ENCODE results near the gene TMEM131. TPM values are rescaled to one million over a fixed set of nuclear protein-coding genes. Genes with fewer than 3 reads are reported as not detected.

TMEM131 gene
- total RNA-seq, 1 experiment from 2014 or later = 29.2 TPM

- H3K4me1 Mint-ChIP-seq (ENCODE audit: low read depth, unreplicated experiment) = no peaks in the 10 kb centered on the region
- DNase-seq = no peak
- intact Hi-C loops (cut with micrococcal nuclease; ENCODE audit: unreplicated experiment) = no loop called here
- no peak overlapping the region for H3K27ac Mint-ChIP-seq (ENCODE audit: unreplicated experiment)
- peaks cover 25% of the 10 kb centered on the region for H3K27me3 Mint-ChIP-seq (ENCODE audit: unreplicated experiment)
- no peaks in the 10 kb centered on the region for H3K36me3 Mint-ChIP-seq (ENCODE audit: insufficient read depth, unreplicated experiment)
- no peak overlapping the region for H3K4me3 Mint-ChIP-seq (ENCODE audit: low read depth, unreplicated experiment)
- peaks cover 4% of the 10 kb centered on the region for H3K9me3 Mint-ChIP-seq (ENCODE audit: low read depth, unreplicated experiment)
- no TSS peak for BruUV-seq (replicated peaks)
- TF ChIP-seq CTCF (IDR thresholded peaks at IDR 0.05; ENCODE audit: unreplicated experiment) = no peak
- CTCF ChIA-PET = interaction anchor here (0.7 kb wide), 1 partner anchor 1867 kb away, joined by 4 read pairs; no protein-coding TSS in a partner anchor
Measured at GRCh38 chr2:98012561-98012991, 16.8 kb upstream of the TMEM131 start.

DNA sequence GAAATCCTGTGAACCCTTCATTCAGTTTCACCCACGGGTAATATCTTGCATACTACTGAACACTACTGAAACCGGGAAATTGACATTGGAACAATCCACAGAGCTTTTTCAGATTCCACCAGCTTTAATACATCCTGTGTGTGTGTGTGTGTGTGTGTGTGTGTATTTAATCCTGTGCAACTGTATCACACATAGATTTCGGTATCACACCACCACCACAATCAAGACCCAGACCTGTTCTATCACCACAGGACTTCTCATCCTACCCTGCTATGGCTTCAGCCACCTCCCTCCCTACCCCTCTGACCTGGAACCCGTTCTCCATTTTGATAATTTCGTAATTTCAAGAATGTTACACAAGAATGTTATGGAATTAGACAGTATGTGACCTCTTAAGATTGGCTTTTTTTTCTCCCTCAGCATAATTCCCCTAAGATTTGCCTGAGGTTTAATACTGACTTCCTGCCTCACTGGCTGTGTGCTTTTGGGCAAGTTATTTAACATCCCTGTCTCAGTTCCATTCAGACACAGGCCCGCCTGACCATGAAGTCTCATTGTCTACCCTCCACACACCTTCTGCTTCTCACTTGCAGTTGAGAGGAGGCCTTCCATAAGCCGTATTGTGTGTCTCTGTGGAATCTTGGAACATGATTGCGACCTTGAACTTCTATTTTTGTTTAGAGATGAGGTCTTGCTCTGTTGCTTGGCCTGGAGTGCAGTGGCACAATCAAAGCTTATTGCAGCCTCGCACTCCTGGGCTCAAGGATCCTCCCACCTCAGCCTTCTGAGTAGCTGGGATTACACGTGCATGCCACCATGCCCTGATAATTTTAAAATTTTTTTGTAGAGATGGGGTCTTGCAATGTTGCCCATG is 14.4 kb upstream of the TMEM131 start:
- intact Hi-C loops (cut with micrococcal nuclease; ENCODE audit: unreplicated experiment) = no loop called here
- Mint-ChIP-seq H3K36me3 (ENCODE audit: insufficient read depth, unreplicated experiment) (no peaks in the 10 kb centered on the region), H3K4me1 (ENCODE audit: low read depth, unreplicated experiment) (no peaks in the 10 kb centered on the region), H3K27ac (ENCODE audit: unreplicated experiment) (no peak overlapping the region), H3K9me3 (ENCODE audit: low read depth, unreplicated experiment) (peaks cover 3% of the 10 kb centered on the region), H3K4me3 (ENCODE audit: low read depth, unreplicated experiment) (no peak overlapping the region), H3K27me3 (ENCODE audit: unreplicated experiment) (peaks cover 9% of the 10 kb centered on the region)
- TF ChIP-seq CTCF (IDR thresholded peaks at IDR 0.05; ENCODE audit: unreplicated experiment) = no peak
- CTCF ChIA-PET = interaction anchor here (0.5 kb wide), 1 partner anchor 344 kb away, joined by 5 read pairs; no protein-coding TSS in a partner anchor
- DNase-seq = no peak
- no TSS peak for BruUV-seq (replicated peaks)

DNA sequence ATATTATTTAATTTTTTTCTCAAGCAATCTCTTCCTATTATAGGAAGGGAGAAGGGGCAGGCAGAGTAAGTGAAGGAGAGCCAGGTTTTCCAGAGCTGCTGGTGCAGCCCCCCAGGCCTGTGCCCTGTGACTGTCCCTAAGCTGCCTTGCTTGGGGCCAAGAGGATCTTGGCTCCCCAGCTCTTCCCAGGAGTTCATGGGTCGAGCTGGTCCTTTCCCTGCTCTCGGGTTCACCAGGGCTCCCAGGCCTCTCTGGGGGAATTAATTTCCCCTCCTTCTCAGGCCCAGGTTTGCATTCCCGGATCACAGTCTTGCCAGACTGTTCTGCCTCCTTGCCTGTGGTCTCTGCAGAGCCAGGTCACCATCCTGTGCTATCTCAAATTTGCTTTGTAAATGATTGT is 12.7 kb upstream of the TMEM131 start:
- Mint-ChIP-seq H3K4me1 (ENCODE audit: low read depth, unreplicated experiment) (no peaks in the 10 kb centered on the region), H3K36me3 (ENCODE audit: insufficient read depth, unreplicated experiment) (no peaks in the 10 kb centered on the region), H3K27me3 (ENCODE audit: unreplicated experiment) (no peaks in the 10 kb centered on the region), H3K9me3 (ENCODE audit: low read depth, unreplicated experiment) (no peaks in the 10 kb centered on the region), H3K27ac (ENCODE audit: unreplicated experiment) (no peak overlapping the region), H3K4me3 (ENCODE audit: low read depth, unreplicated experiment) (no peak overlapping the region)
- no peak for TF ChIP-seq CTCF (IDR thresholded peaks at IDR 0.05; ENCODE audit: unreplicated experiment)
- intact Hi-C loops (cut with micrococcal nuclease; ENCODE audit: unreplicated experiment) = no loop called here
- DNase-seq = no peak
- CTCF ChIA-PET = no interaction called here
- BruUV-seq (replicated peaks) = no TSS peak

- TF ChIP-seq CTCF (IDR thresholded peaks at IDR 0.05; ENCODE audit: unreplicated experiment) = no peak
- no peak for DNase-seq
- no peaks in the 10 kb centered on the region for H3K27me3 Mint-ChIP-seq (ENCODE audit: unreplicated experiment)
- intact Hi-C loops (cut with micrococcal nuclease; ENCODE audit: unreplicated experiment) = no loop called here
- no peaks in the 10 kb centered on the region for H3K4me1 Mint-ChIP-seq (ENCODE audit: low read depth, unreplicated experiment)
- H3K9me3 Mint-ChIP-seq (ENCODE audit: low read depth, unreplicated experiment) = no peaks in the 10 kb centered on the region
- no peak overlapping the region for H3K4me3 Mint-ChIP-seq (ENCODE audit: low read depth, unreplicated experiment)
- no peak overlapping the region for H3K27ac Mint-ChIP-seq (ENCODE audit: unreplicated experiment)
- CTCF ChIA-PET = no interaction called here
- BruUV-seq (replicated peaks) = no TSS peak
- no peaks in the 10 kb centered on the region for H3K36me3 Mint-ChIP-seq (ENCODE audit: insufficient read depth, unreplicated experiment)
Measured at GRCh38 chr2:98006378-98006777, 10.6 kb upstream of the TMEM131 start.
